ENCODE results near the gene C12orf75.

- TF ChIP-seq CTCF (IDR thresholded peaks at IDR 0.05) = no peak
- no peak for TF ChIP-seq EP300 (IDR thresholded peaks at IDR 0.05)
These were observed 26.7 kb downstream of the C12orf75 start for GRCh38 chr12:105357162-105357691.
